GM23338 (cell line): ENCODE measurements around the gene MYL6. TPM values are rescaled to one million over a fixed set of nuclear protein-coding genes. Genes with fewer than 3 reads are reported as not detected.

Experiments
- ATAC-seq: fragments of 200-7000 bp; cut with Tn5 transposase; 3 replicates; pipeline ENCODE4 v1.9.1; 2020
- DNase-seq: peaks from one replicate; pipeline ENCODE4 v3.0.0-alpha.2; 2015; ENCODE audit warnings: low spot score
- H2AFZ ChIP-seq: fragments of 200-600 bp; sonication (generic); 2 replicates; pipeline ENCODE4 v1.8.0; 2016; ENCODE audit warnings: antibody characterized with exemption, mild to moderate bottlenecking, moderate library complexity
- H3F3A ChIP-seq: fragments of 200-600 bp; sonication (generic); replicated peaks from 2 replicates; pipeline ENCODE4 v1.8.0; 2017; ENCODE audit warnings: antibody characterized with exemption, mixed run types, low read depth
- H3K27ac ChIP-seq: fragments of 200-600 bp; sonication (generic); 2 replicates; pipeline ENCODE4 v1.6.1; 2016; ENCODE audit warnings: low read depth
- H3K27me3 ChIP-seq: fragments of 200-600 bp; sonication (generic); 2 replicates; pipeline ENCODE4 v1.8.0; 2016; ENCODE audit warnings: mild to moderate bottlenecking, mixed run types, moderate library complexity; ENCODE audit not compliant: insufficient read depth
- H3K36me3 ChIP-seq: fragments of 200-600 bp; sonication (generic); 2 replicates; pipeline ENCODE4 v1.8.0; 2016; ENCODE audit warnings: mild to moderate bottlenecking; ENCODE audit not compliant: insufficient read depth
- H3K4me1 ChIP-seq: fragments of 200-600 bp; sonication (generic); 2 replicates; pipeline ENCODE4 v1.8.0; 2016; ENCODE audit warnings: mild to moderate bottlenecking, moderate library complexity; ENCODE audit not compliant: insufficient read depth
- H3K4me2 ChIP-seq: fragments of 200-600 bp; sonication (generic); 2 replicates; pipeline ENCODE4 v1.7.1; 2017; ENCODE audit warnings: mixed run types
- H3K4me3 ChIP-seq: fragments of 200-600 bp; sonication (generic); 2 replicates; pipeline ENCODE4 v1.6.1; 2016; ENCODE audit warnings: mixed run types
- H3K79me2 ChIP-seq: fragments of 200-600 bp; sonication (generic); replicated peaks from 2 replicates; pipeline ENCODE4 v1.8.0; 2017; ENCODE audit warnings: mild to moderate bottlenecking; ENCODE audit not compliant: insufficient read depth
- H3K9me2 ChIP-seq: fragments of 200-600 bp; sonication (generic); 2 replicates; pipeline ENCODE4 v1.8.0; 2017; ENCODE audit not compliant: insufficient read depth
- H4K20me1 ChIP-seq: fragments of 200-600 bp; sonication (generic); replicated peaks from 2 replicates; pipeline ENCODE4 v1.8.0; 2017; ENCODE audit warnings: mild to moderate bottlenecking; ENCODE audit not compliant: insufficient read depth
- H3K27ac Mint-ChIP-seq: 2 replicates; pipeline ENCODE4 v1.8.0; 2020; ENCODE audit warnings: inconsistent platforms, mild to moderate bottlenecking, moderate library complexity, mixed read lengths
- H3K27me3 Mint-ChIP-seq: 3 replicates; pipeline ENCODE4 v1.8.0; 2022; ENCODE audit warnings: low read depth, mild to moderate bottlenecking, moderate library complexity, mixed read lengths, inconsistent platforms; ENCODE audit not compliant: insufficient read depth, poor library complexity
- H3K36me3 Mint-ChIP-seq: 3 replicates; pipeline ENCODE4 v1.8.0; 2021; ENCODE audit warnings: low read depth, mild to moderate bottlenecking, inconsistent platforms, moderate library complexity, mixed read lengths
- H3K4me1 Mint-ChIP-seq: 3 replicates; pipeline ENCODE4 v1.8.0; 2020; ENCODE audit warnings: mild to moderate bottlenecking, inconsistent platforms, mixed read lengths
- H3K4me3 Mint-ChIP-seq: 3 replicates; pipeline ENCODE4 v1.8.0; 2021; ENCODE audit warnings: moderate library complexity, mild to moderate bottlenecking, inconsistent platforms, mixed read lengths
- H3K9me3 Mint-ChIP-seq: 3 replicates; pipeline ENCODE4 v1.8.0; 2020; ENCODE audit warnings: moderate library complexity, mild to moderate bottlenecking, inconsistent platforms, mixed read lengths
- CREB1 ChIP-seq: fragments of 250-450 bp; sonication (Bioruptor Pico); IDR thresholded peaks from 2 replicates; pipeline ENCODE4 v1.5.0; 2020; ENCODE audit warnings: low read depth, mild to moderate bottlenecking, moderate library complexity
- ETS1 ChIP-seq: IDR thresholded peaks from 2 replicates; pipeline ENCODE4 v1.6.1; 2016; ENCODE audit warnings: antibody characterized with exemption
- EZH2 ChIP-seq: fragments of 200-600 bp; sonication (generic); IDR thresholded peaks from one replicate; pipeline ENCODE4 v1.8.0; 2017; ENCODE audit warnings: antibody characterized with exemption, mild to moderate bottlenecking, low read depth; ENCODE audit not compliant: unreplicated experiment
- EZH2phosphoT487 ChIP-seq: fragments of 200-600 bp; sonication (generic); IDR thresholded peaks from one replicate; pipeline ENCODE4 v1.8.1; 2018; ENCODE audit warnings: antibody characterized with exemption; ENCODE audit not compliant: unreplicated experiment
- JUNB ChIP-seq: IDR thresholded peaks from one replicate; pipeline ENCODE4 v1.6.1; 2016; ENCODE audit warnings: antibody characterized with exemption; ENCODE audit not compliant: unreplicated experiment
- NANOG ChIP-seq: IDR thresholded peaks from 2 replicates; pipeline ENCODE4 v1.6.1; 2016; ENCODE audit warnings: antibody characterized with exemption, borderline replicate concordance
- POLR2AphosphoS5 ChIP-seq: IDR thresholded peaks from 2 replicates; pipeline ENCODE4 v1.6.1; 2016; ENCODE audit warnings: antibody characterized with exemption, low read depth
- STAT1 ChIP-seq: IDR thresholded peaks from one replicate; pipeline ENCODE4 v1.6.1; 2016; ENCODE audit warnings: antibody characterized with exemption; ENCODE audit not compliant: unreplicated experiment
- ZNF114 ChIP-seq: fragments of 250-450 bp; sonication (Bioruptor Pico); IDR thresholded peaks from 2 replicates; pipeline ENCODE4 v1.5.0; 2020; ENCODE audit warnings: mild to moderate bottlenecking, moderate library complexity
- ZNF331 ChIP-seq: fragments of 250-450 bp; sonication (Bioruptor Pico); IDR thresholded peaks from 2 replicates; pipeline ENCODE4 v1.5.0; 2020; ENCODE audit warnings: low read depth, mild to moderate bottlenecking, moderate library complexity
- ZNF462 ChIP-seq: fragments of 250-450 bp; sonication (Bioruptor Pico); IDR thresholded peaks from 2 replicates; pipeline ENCODE4 v1.5.0; 2020; ENCODE audit warnings: mild to moderate bottlenecking, moderate library complexity
- polyA plus RNA-seq: library from polyadenylated mRNA; unstranded; fragments of >200 nt; fragmentation: Nextera tagmentation; extraction: Ambion mirVana; gene quantifications from 2 replicates; pipeline ENCODE4 v1.2.1, GENCODE V29; 2016
- total RNA-seq: library from RNA; depleted of rRNA; stranded (reverse); fragments of >200 nt; shearing (Covaris generic); gene quantifications from 2 replicates; pipeline ENCODE4 v1.2.3, GENCODE V29; 2014

Gene MYL6
- total and polyA plus RNA-seq, 2 experiments from 2014 or later: 1,092 to 1,545 TPM

DNA sequence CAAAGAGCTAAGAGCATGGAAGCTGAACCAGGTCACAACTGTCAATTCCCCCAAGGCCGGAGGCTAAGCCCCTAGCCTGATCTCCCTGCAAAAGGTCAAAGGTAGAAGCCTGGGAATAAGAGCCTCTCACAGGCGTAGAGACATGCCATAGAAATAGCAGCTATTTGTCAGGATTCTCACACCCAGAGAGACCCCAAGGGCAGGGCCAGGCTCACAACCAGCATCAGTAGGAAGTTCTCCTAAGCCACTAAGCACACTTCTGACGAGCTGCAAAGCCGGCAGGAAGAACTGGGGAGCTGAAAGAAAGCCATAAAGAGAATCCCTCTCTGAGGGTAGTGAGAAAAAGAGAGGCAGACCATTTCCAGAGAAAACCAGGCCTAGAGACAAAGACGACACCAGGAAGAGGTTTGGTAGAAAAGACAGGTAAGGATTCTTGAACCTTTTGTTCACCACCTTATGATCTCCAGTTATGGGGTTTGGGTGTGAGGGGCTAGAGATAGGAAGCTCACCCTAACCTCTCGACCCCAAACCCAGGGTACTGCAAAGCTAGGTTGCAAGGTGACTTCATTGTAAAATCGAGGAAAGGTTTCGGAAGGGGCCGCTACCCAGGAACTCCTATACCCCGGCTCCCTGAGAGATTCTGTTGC lies 30.1 kb downstream of the MYL6 start:
- peak overlapping the region; percentile 97 for H3K4me2 ChIP-seq
- ATAC-seq (no peak), DNase-seq (no peak)
- Mint-ChIP-seq H3K27me3 (peaks cover 15% of the 10 kb centered on the region), H3K4me3 (peak overlapping the region; percentile 84), H3K9me3 (peaks cover 6% of the 10 kb centered on the region; the same call in 2 of the 3 replicates), H3K27ac (peak overlapping the region; percentile 93), H3K36me3 (peaks cover 56% of the 10 kb centered on the region), H3K4me1 (peaks cover 26% of the 10 kb centered on the region)
- H3K36me3 ChIP-seq: peaks cover 33% of the 10 kb centered on the region
- H3K9me2 ChIP-seq: no peaks in the 10 kb centered on the region
- H3K4me1 ChIP-seq: peaks cover 12% of the 10 kb centered on the region
- H4K20me1 ChIP-seq: peaks cover 20% of the 10 kb centered on the region
- H2AFZ ChIP-seq: 0 out of 2 replicates have a peak overlapping the region, but pooled peaks have one; percentile 57
- peak overlapping the region; percentile 100 for H3K4me3 ChIP-seq
- H3F3A ChIP-seq: peaks cover 23% of the 10 kb centered on the region; the same call in 1 of the 2 replicates
- H3K27me3 ChIP-seq: no peaks in the 10 kb centered on the region
- H3K27ac ChIP-seq: peak overlapping the region; percentile 93
- TF ChIP-seq EZH2: no peak
- TF ChIP-seq ETS1: no peak
- H3K79me2 ChIP-seq: peaks cover 35% of the 10 kb centered on the region

- peak overlapping the region; percentile 97 for H3K4me2 ChIP-seq
- ATAC-seq (peak; percentile 9), DNase-seq (no peak)
- H3K4me1 ChIP-seq: peaks cover 12% of the 10 kb centered on the region
- Mint-ChIP-seq H3K27ac (peak overlapping the region; percentile 93), H3K4me3 (peak overlapping the region; percentile 84), H3K36me3 (peaks cover 56% of the 10 kb centered on the region), H3K27me3 (peaks cover 15% of the 10 kb centered on the region), H3K4me1 (peaks cover 29% of the 10 kb centered on the region), H3K9me3 (peaks cover 6% of the 10 kb centered on the region; the same call in 2 of the 3 replicates)
- peaks cover 19% of the 10 kb centered on the region for H4K20me1 ChIP-seq
- H3K9me2 ChIP-seq: no peaks in the 10 kb centered on the region
- H3K27me3 ChIP-seq: no peaks in the 10 kb centered on the region
- peak overlapping the region; percentile 100 for H3K4me3 ChIP-seq
- H3K79me2 ChIP-seq: peaks cover 35% of the 10 kb centered on the region
- H3F3A ChIP-seq: peaks cover 23% of the 10 kb centered on the region; the same call in 1 of the 2 replicates
- peaks cover 28% of the 10 kb centered on the region for H3K36me3 ChIP-seq
- 0 out of 2 replicates have a peak overlapping the region, but pooled peaks have one; percentile 57 for H2AFZ ChIP-seq
- H3K27ac ChIP-seq: peak overlapping the region; percentile 93
- TF ChIP-seq ETS1: no peak
- no peak for TF ChIP-seq JUNB
- no peak for TF ChIP-seq CREB1 (CRISPR knock-in tag)
- no peak for TF ChIP-seq ZNF331 (CRISPR knock-in tag)
- no peak for TF ChIP-seq ZNF462 (CRISPR knock-in tag)
- TF ChIP-seq STAT1: no peak
- no peak for TF ChIP-seq ZNF114 (CRISPR knock-in tag)
- TF ChIP-seq EZH2phosphoT487: no peak
- no peak for TF ChIP-seq POLR2AphosphoS5
- no peak for TF ChIP-seq NANOG
- no peak for TF ChIP-seq EZH2
These were observed 30.6 kb downstream of the MYL6 start for GRCh38 chr12:56188778-56189098.
